Neuronal stem cell (in vitro differentiated cells): ENCODE data around the gene EDAR.

Source experiments
- DNase-seq: peaks from one replicate; pipeline ENCODE4 v3.0.0-alpha.2; 2013; ENCODE audit warnings: low spot score
- H2AFZ ChIP-seq: one replicate; pipeline ENCODE4 v1.6.1; 2013; ENCODE audit warnings: mild to moderate bottlenecking, low read length, inconsistent platforms
- H2AK5ac ChIP-seq: 2 replicates; pipeline ENCODE4 v1.6.1; 2013; ENCODE audit warnings: low read depth, mild to moderate bottlenecking, inconsistent platforms, low read length, moderate library complexity, mixed read lengths
- H2BK120ac ChIP-seq: 2 replicates; pipeline ENCODE4 v1.6.1; 2013; ENCODE audit warnings: low read depth, mild to moderate bottlenecking, inconsistent platforms, low read length, moderate library complexity, mixed read lengths
- H2BK12ac ChIP-seq: one replicate; pipeline ENCODE4 v1.6.1; 2013; ENCODE audit warnings: low read length, inconsistent platforms
- H2BK15ac ChIP-seq: 2 replicates; pipeline ENCODE4 v1.6.1; 2013; ENCODE audit warnings: mild to moderate bottlenecking, low read length, inconsistent platforms, mixed read lengths
- H2BK5ac ChIP-seq: one replicate; pipeline ENCODE4 v1.6.1; 2013; ENCODE audit warnings: inconsistent platforms, mild to moderate bottlenecking, low read length, moderate library complexity
- H3K14ac ChIP-seq: one replicate; pipeline ENCODE4 v1.6.1; 2013; ENCODE audit warnings: low read length, inconsistent platforms
- H3K18ac ChIP-seq: 2 replicates; pipeline ENCODE4 v1.6.1; 2013; ENCODE audit warnings: low read length, inconsistent platforms
- H3K23ac ChIP-seq: 2 replicates; pipeline ENCODE4 v1.6.1; 2013; ENCODE audit warnings: low read depth, mild to moderate bottlenecking, mixed read lengths, low read length, inconsistent platforms; ENCODE audit not compliant: poor library complexity
- H3K27ac ChIP-seq: replicated peaks from 3 replicates; pipeline ENCODE4 v1.5.1; 2013; ENCODE audit warnings: low read length, inconsistent platforms
- H3K27me3 ChIP-seq, 3 experiments: 2 replicates each; pipeline ENCODE4 v1.6.1; 2013; ENCODE audit warnings: low read length in 3 of 3, mild to moderate bottlenecking in 2 of 3, inconsistent platforms in 1 of 3, low read depth in 1 of 3, mixed read lengths in 1 of 3, moderate library complexity in 1 of 3; ENCODE audit not compliant: control insufficient read depth in 3 of 3, insufficient read depth in 3 of 3
- H3K36me3 ChIP-seq, 2 donors: replicated peaks in 1 of 2; 2 replicates each; pipeline ENCODE4 v1.6.1; 2013; ENCODE audit warnings: low read length in 2 of 2; ENCODE audit not compliant: control insufficient read depth in 2 of 2, insufficient read depth in 2 of 2
- H3K4ac ChIP-seq: 2 replicates; pipeline ENCODE4 v1.6.1; 2013; ENCODE audit warnings: inconsistent platforms, mild to moderate bottlenecking, low read length, moderate library complexity
- H3K4me1 ChIP-seq, 2 donors: 1 replicate in 1 of 2; 2 replicates in 1 of 2; pipeline ENCODE4 v1.6.1; 2013; ENCODE audit warnings: low read length in 2 of 2, low read depth in 1 of 2; ENCODE audit not compliant: control insufficient read depth in 2 of 2, insufficient read depth in 1 of 2
- H3K4me2 ChIP-seq: one replicate; pipeline ENCODE4 v1.6.1; 2013; ENCODE audit warnings: mild to moderate bottlenecking, low read length, inconsistent platforms; ENCODE audit not compliant: insufficient read depth, poor library complexity, severe bottlenecking
- H3K4me3 ChIP-seq, 2 donors: 2 replicates each; pipeline ENCODE4 v1.5.1; 2013; ENCODE audit warnings: low read length in 2 of 2, mild to moderate bottlenecking in 2 of 2, inconsistent platforms in 1 of 2, moderate library complexity in 1 of 2
- H3K79me1 ChIP-seq: one replicate; pipeline ENCODE4 v1.6.1; 2013; ENCODE audit warnings: low read depth, mild to moderate bottlenecking, inconsistent platforms, low read length, moderate library complexity
- H3K9ac ChIP-seq: one replicate; pipeline ENCODE4 v1.6.1; 2013; ENCODE audit warnings: mild to moderate bottlenecking, low read depth, low read length, inconsistent platforms; ENCODE audit not compliant: poor library complexity
- H3K9me3 ChIP-seq, 2 donors: replicated peaks in 1 of 2; 2 replicates each; pipeline versions ENCODE3 to v1.6.1; 2013; ENCODE audit warnings: low read length in 2 of 2, mild to moderate bottlenecking in 2 of 2, inconsistent platforms in 1 of 2, low read depth in 1 of 2, mixed read lengths in 1 of 2, moderate library complexity in 1 of 2; ENCODE audit not compliant: control insufficient read depth in 2 of 2, insufficient read depth in 1 of 2
- H4K8ac ChIP-seq: one replicate; pipeline ENCODE4 v1.6.1; 2013; ENCODE audit warnings: low read depth, mild to moderate bottlenecking, inconsistent platforms, low read length, moderate library complexity
- H4K91ac ChIP-seq: one replicate; pipeline ENCODE4 v1.6.1; 2013; ENCODE audit warnings: low read length, low read depth, mild to moderate bottlenecking, inconsistent platforms; ENCODE audit not compliant: poor library complexity
- WGBS, 2 donors: extraction: QIAGEN DNeasy Blood & Tissue Kit; methylation state at CpG; one replicate each; pipeline ENCODE4 v1.1.7; 2013; ENCODE audit warnings: missing lambda C conversion rate in 2 of 2, mixed read lengths in 1 of 2; ENCODE audit not compliant: insufficient read length in 2 of 2, insufficient replicate concordance in 1 of 2; ENCODE audit errors: extremely low coverage in 2 of 2; 5-methylcytosine and 5-hydroxymethylcytosine counted together

Gene EDAR

DNA sequence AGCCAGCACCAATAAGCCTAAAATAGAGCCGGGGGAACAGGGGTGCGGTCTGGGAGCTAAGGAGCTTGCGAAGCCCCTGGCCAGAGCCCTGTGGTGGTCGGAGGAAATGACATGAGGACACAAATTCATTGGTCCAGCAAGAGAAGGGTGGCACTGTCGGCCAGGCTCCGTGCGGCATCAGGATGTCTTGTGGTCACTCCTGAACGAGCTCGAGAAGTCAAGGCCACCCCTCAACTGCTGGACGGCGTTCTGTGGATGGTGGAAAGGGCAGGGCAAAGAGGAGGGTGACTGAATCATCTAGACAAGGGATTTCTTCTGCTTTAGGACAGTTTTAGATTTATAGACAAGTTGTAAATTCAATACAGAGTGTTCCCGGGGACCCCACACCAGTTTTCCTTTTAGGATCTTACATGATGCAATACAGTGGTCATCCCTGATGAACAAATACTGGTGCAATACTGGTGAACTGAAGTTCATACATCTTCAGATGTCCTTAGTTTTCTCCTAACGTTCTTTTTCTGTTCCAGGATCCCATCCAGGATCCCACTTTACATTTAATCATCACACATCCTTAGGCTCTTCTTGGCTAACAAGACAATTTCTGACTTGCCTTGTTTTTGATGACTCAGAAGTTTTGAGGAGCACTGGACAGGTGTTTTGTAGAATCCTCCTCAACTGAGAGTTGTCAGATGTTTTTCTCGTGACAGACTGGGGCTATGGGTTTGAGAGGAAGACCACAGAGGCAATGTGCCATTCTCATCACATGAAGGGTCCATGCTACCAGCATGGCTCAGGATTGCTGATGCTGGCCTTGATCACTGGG lies 13.2 kb downstream of the EDAR start:
- no peak overlapping the region for H3K18ac ChIP-seq
- no peak overlapping the region for H3K14ac ChIP-seq
- H3K4ac ChIP-seq, result no peak overlapping the region
- H3K27ac ChIP-seq, result no peak overlapping the region
- no peak overlapping the region for H3K23ac ChIP-seq
- peak overlapping the region; percentile 28 for H2BK15ac ChIP-seq
- no peak overlapping the region for H2BK5ac ChIP-seq
- no peaks in the 10 kb centered on the region for H3K36me3 ChIP-seq
- no peak overlapping the region for H4K91ac ChIP-seq
- no peak overlapping the region for H4K8ac ChIP-seq
- no peak overlapping the region for H3K4me2 ChIP-seq
- no peak for DNase-seq
- WGBS, 2 donors, result no CpG with 5 or more reads among the region's 14 CpGs
- H3K79me1 ChIP-seq, result peaks cover 1% of the 10 kb centered on the region
- peaks cover 0 to 4% (median 0%) of the 10 kb centered on the region in 3 experiments for H3K27me3 ChIP-seq
- no peak overlapping the region for H3K4me3 ChIP-seq
- peaks cover 0 to 3% of the 10 kb centered on the region in 2 donors for H3K4me1 ChIP-seq
- no peak overlapping the region for H2BK120ac ChIP-seq
- no peak overlapping the region for H2BK12ac ChIP-seq
- H2AFZ ChIP-seq, result no peak overlapping the region
- H3K9me3 ChIP-seq, result no peaks in the 10 kb centered on the region
- no peak overlapping the region for H3K9ac ChIP-seq
- no peak overlapping the region for H2AK5ac ChIP-seq

GRCh38 chr2:108974674-108975073 lies 14.3 kb downstream of the EDAR start:
- no peaks in the 10 kb centered on the region for H3K36me3 ChIP-seq
- H3K4me1 ChIP-seq, result peaks cover 0 to 3% of the 10 kb centered on the region in 2 donors
- H2BK120ac ChIP-seq, result no peak overlapping the region
- no peak overlapping the region for H3K23ac ChIP-seq
- no peak overlapping the region for H4K8ac ChIP-seq
- H2AFZ ChIP-seq, result no peak overlapping the region
- H4K91ac ChIP-seq, result no peak overlapping the region
- no peak for DNase-seq
- no peaks in the 10 kb centered on the region for H3K9me3 ChIP-seq
- no peak overlapping the region for H3K9ac ChIP-seq
- H3K27me3 ChIP-seq, result peaks cover 0 to 4% (median 0%) of the 10 kb centered on the region in 3 experiments
- no peak overlapping the region for H3K4ac ChIP-seq
- WGBS, 2 donors, result no CpG with 5 or more reads among the region's 4 CpGs
- no peak overlapping the region for H2BK15ac ChIP-seq
- H3K27ac ChIP-seq, result no peak overlapping the region
- peak overlapping the region; percentile 30 for H3K18ac ChIP-seq
- no peak overlapping the region for H3K4me3 ChIP-seq
- H2AK5ac ChIP-seq, result peak overlapping the region; percentile 13
- H2BK5ac ChIP-seq, result no peak overlapping the region
- H3K4me2 ChIP-seq, result no peak overlapping the region
- H3K14ac ChIP-seq, result peak overlapping the region; percentile 61
- H3K79me1 ChIP-seq, result no peaks in the 10 kb centered on the region
- H2BK12ac ChIP-seq, result no peak overlapping the region

GRCh38 chr2:108972663-108973062 lies 16.4 kb downstream of the EDAR start:
- H3K14ac ChIP-seq, result no peak overlapping the region
- no CpG with 5 or more reads among the region's 6 CpGs for WGBS, 2 donors
- no peaks in the 10 kb centered on the region for H3K9me3 ChIP-seq
- DNase-seq, result no peak
- H3K4me1 ChIP-seq, result peaks cover 0 to 4% of the 10 kb centered on the region in 2 donors
- no peak overlapping the region for H3K4me2 ChIP-seq
- no peak overlapping the region for H2BK12ac ChIP-seq
- H3K27me3 ChIP-seq, result peaks cover 0 to 6% (median 0%) of the 10 kb centered on the region in 3 experiments
- H3K4me3 ChIP-seq, result no peak overlapping the region
- H2BK15ac ChIP-seq, result no peak overlapping the region
- H2BK120ac ChIP-seq, result peak overlapping the region; percentile 2
- no peak overlapping the region for H2AFZ ChIP-seq
- no peak overlapping the region for H4K8ac ChIP-seq
- no peaks in the 10 kb centered on the region for H3K79me1 ChIP-seq
- H3K27ac ChIP-seq, result no peak overlapping the region
- no peak overlapping the region for H3K4ac ChIP-seq
- H2BK5ac ChIP-seq, result no peak overlapping the region
- no peak overlapping the region for H3K18ac ChIP-seq
- H3K36me3 ChIP-seq, result no peaks in the 10 kb centered on the region
- H2AK5ac ChIP-seq, result peak overlapping the region; percentile 12
- H3K9ac ChIP-seq, result no peak overlapping the region
- H4K91ac ChIP-seq, result no peak overlapping the region
- no peak overlapping the region for H3K23ac ChIP-seq

DNA sequence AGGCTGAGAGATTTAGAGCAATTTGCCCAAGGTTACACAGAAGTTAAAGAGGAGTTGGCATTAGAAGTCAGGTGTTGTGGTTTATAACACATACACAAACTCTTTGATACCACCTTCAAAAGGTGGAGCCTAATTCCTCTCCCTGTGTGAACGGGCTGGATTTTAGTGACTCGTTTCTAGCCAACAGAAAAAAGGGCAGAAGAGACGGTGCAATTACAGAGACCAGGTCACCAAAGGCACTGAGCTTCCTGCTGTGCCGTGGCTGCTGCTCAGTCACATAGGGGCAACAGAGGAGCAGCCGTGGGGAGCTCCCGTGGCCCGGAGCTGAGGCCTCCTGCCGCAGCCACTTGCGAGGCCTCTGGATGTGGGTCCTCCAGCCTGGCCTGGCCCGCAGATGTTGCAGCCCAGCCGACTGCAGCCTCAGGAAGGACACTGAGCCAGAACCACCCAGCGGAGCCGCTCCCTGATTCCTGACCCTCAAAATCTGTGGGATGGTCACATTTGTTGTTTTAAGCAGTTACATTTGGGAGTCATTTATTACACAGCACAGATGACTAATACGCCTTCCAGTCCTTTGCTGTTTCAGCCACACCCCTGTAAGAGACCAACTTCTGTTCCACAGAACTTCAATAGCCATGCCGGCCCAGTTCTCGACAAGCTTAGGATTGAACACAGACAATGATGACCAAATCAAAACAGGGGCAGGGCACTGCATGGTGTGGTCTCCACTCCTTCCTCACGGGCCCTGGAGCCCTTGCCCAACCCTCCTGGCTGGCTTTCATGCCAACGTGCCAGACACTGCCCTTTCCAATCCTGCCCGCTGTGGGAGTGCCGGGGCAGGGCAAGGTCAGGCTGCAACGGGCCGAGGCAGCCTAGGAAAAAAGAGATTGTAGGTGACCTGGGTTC lies 17.1 kb downstream of the EDAR start:
- Histone ChIP-seq H3K23ac (no peak overlapping the region), H3K79me1 (no peaks in the 10 kb centered on the region), H3K4ac (no peak overlapping the region), H3K36me3 (no peaks in the 10 kb centered on the region), H3K4me1 (peaks cover 0 to 4% of the 10 kb centered on the region in 2 donors), H2BK5ac (no peak overlapping the region), H3K27ac (no peak overlapping the region), H2BK120ac (peak overlapping the region; percentile 2), H3K14ac (peak overlapping the region; percentile 49), H3K4me2 (no peak overlapping the region), H2BK12ac (no peak overlapping the region), H3K4me3 (no peak overlapping the region), H4K91ac (no peak overlapping the region), H3K27me3 (peaks cover 0 to 6% (median 0%) of the 10 kb centered on the region in 3 experiments), H2BK15ac (no peak overlapping the region), H2AFZ (no peak overlapping the region), H3K18ac (peak overlapping the region; percentile 68), H3K9ac (no peak overlapping the region), H3K9me3 (no peaks in the 10 kb centered on the region), H2AK5ac (peak overlapping the region; percentile 12), H4K8ac (no peak overlapping the region)
- no peak for DNase-seq
- WGBS, 2 donors, result no CpG with 5 or more reads among the region's 22 CpGs
